Activated T-helper 17 cell treated with anti-CD3 and anti-CD28 coated beads, Interleukin-2, amount 50 U/mL, for 72 hours (primary cell): ENCODE data around the gene CHD1L. TPM values are rescaled to one million over a fixed set of nuclear protein-coding genes. Genes with fewer than 3 reads are reported as not detected.
"Not testable (repeated sequence)": the region's sequence is repeated elsewhere in the genome, so short reads cannot be mapped to it uniquely, and the experiment has no call there.

Experiments used
- ATAC-seq: fragments of 150-1000 bp; cut with Tn5 transposase; replicated peaks from 2 replicates; pipeline ENCODE4 v1.10.0; 2021; ENCODE audit warnings: mild to moderate bottlenecking, moderate library complexity
- H3K27ac Mint-ChIP-seq: one replicate; pipeline ENCODE4 v1.8.0; 2022; ENCODE audit warnings: mixed read lengths
- H3K27me3 Mint-ChIP-seq: one replicate; pipeline ENCODE4 v1.8.0; 2022; ENCODE audit warnings: mixed read lengths
- H3K36me3 Mint-ChIP-seq: one replicate; pipeline ENCODE4 v1.8.0; 2022; ENCODE audit warnings: low read depth, mild to moderate bottlenecking, mixed read lengths
- H3K4me1 Mint-ChIP-seq: one replicate; pipeline ENCODE4 v1.8.0; 2022; ENCODE audit warnings: mixed read lengths
- H3K4me3 Mint-ChIP-seq: one replicate; pipeline ENCODE4 v1.8.0; 2022; ENCODE audit warnings: mild to moderate bottlenecking, mixed read lengths
- H3K9me3 Mint-ChIP-seq: one replicate; pipeline ENCODE4 v1.8.0; 2022; ENCODE audit warnings: mixed read lengths
- total RNA-seq, 2 donors: library from RNA; stranded (reverse); gene quantifications; one replicate each; pipeline ENCODE4 v1.2.3, GENCODE V29; 2022

CHD1L gene
- total RNA-seq, 2 donors from 2014 or later = 56.6 to 76.1 TPM

GRCh38 chr1:147240131-147240721, 2.3 kb upstream of the CHD1L start:
- H3K4me1 Mint-ChIP-seq, H3K27ac Mint-ChIP-seq, H3K4me3 Mint-ChIP-seq, H3K9me3 Mint-ChIP-seq, H3K27me3 Mint-ChIP-seq, ATAC-seq: not testable (repeated sequence)
- H3K36me3 Mint-ChIP-seq = peaks cover 14% of the 10 kb centered on the region

GRCh38 chr1:147241934-147242448, 493 bp upstream of the CHD1L start:
- Mint-ChIP-seq H3K36me3 (peaks cover 15% of the 10 kb centered on the region), H3K27me3 (peaks cover 5% of the 10 kb centered on the region), H3K4me1 (peaks cover 18% of the 10 kb centered on the region), H3K27ac (peak overlapping the region; percentile 80), H3K9me3 (no peaks in the 10 kb centered on the region), H3K4me3 (peak overlapping the region; percentile 92)
- no peak for ATAC-seq

DNA sequence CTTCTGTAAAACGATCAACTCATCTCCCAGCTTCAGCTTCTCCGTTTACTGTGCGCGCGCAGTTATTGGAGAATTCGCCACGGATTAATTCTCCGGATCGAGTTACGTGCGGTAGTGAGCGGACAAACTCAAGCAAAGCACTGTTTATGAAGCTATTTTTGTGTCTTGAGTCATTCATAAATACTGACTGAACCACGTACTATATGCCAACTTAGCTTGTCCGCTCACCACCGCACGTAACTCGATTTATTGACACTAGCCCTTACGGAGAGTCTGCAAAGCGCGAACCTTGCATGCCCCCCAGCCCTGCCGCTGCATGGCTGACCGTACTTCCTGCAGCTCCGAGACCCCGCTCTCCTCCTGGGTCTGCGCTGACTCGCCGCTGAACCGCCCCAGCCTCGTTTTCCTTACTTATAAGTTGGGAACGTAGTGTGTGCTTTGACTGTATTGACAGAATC, 773 bp downstream of the CHD1L start:
- Mint-ChIP-seq H3K27me3 (peaks cover 5% of the 10 kb centered on the region), H3K27ac (peak overlapping the region; percentile 74), H3K4me1 (peaks cover 25% of the 10 kb centered on the region), H3K9me3 (no peaks in the 10 kb centered on the region), H3K4me3 (peak overlapping the region; percentile 92), H3K36me3 (peaks cover 15% of the 10 kb centered on the region)
- peak; percentile 22 for ATAC-seq

GRCh38 chr1:147243841-147244240, 1.4 kb downstream of the CHD1L start:
- H3K27me3 Mint-ChIP-seq = peaks cover 5% of the 10 kb centered on the region
- no peak for ATAC-seq
- peaks cover 15% of the 10 kb centered on the region for H3K36me3 Mint-ChIP-seq
- no peaks in the 10 kb centered on the region for H3K9me3 Mint-ChIP-seq
- H3K27ac Mint-ChIP-seq = peak overlapping the region; percentile 74
- H3K4me1 Mint-ChIP-seq = peaks cover 27% of the 10 kb centered on the region
- peak overlapping the region; percentile 92 for H3K4me3 Mint-ChIP-seq

GRCh38 chr1:147245129-147245528, 2.6 kb downstream of the CHD1L start:
- H3K4me3 Mint-ChIP-seq = peak overlapping the region; percentile 92
- H3K9me3 Mint-ChIP-seq = no peaks in the 10 kb centered on the region
- no peaks in the 10 kb centered on the region for H3K27me3 Mint-ChIP-seq
- H3K4me1 Mint-ChIP-seq = peaks cover 30% of the 10 kb centered on the region
- H3K36me3 Mint-ChIP-seq = peaks cover 15% of the 10 kb centered on the region
- no peak for ATAC-seq
- no peak overlapping the region for H3K27ac Mint-ChIP-seq

DNA sequence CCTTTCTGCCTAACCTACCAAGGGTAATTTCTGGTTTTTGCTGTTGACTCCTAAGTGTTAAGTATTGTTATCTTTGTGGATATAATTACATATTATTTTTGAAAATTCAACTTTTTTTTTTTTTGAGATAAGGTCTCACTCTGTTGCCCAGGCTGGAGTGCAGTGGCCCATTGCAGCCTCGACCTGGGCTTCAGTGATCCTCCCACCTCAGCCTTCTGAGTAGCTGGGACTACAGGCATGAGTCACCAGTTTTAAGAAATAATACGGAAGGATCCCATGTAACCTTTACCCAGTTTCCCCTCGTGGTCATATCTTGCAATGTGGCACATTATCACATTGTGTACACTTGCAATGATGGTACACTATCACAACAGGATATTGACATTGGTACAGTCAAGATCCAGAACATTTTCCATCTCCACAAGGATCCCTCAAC, 3.1 kb downstream of the CHD1L start:
- peak; percentile 16 for ATAC-seq
- Mint-ChIP-seq H3K9me3 (no peaks in the 10 kb centered on the region), H3K4me1 (peaks cover 30% of the 10 kb centered on the region), H3K36me3 (peaks cover 15% of the 10 kb centered on the region), H3K4me3 (peak overlapping the region; percentile 92), H3K27ac (no peak overlapping the region), H3K27me3 (no peaks in the 10 kb centered on the region)

GRCh38 chr1:147246044-147246690, 3.7 kb downstream of the CHD1L start:
- Mint-ChIP-seq H3K27ac (no peak overlapping the region), H3K4me1 (peaks cover 30% of the 10 kb centered on the region), H3K27me3 (no peaks in the 10 kb centered on the region), H3K36me3 (peaks cover 15% of the 10 kb centered on the region), H3K4me3 (peak overlapping the region; percentile 92), H3K9me3 (no peaks in the 10 kb centered on the region)
- ATAC-seq = peak; percentile 2

DNA sequence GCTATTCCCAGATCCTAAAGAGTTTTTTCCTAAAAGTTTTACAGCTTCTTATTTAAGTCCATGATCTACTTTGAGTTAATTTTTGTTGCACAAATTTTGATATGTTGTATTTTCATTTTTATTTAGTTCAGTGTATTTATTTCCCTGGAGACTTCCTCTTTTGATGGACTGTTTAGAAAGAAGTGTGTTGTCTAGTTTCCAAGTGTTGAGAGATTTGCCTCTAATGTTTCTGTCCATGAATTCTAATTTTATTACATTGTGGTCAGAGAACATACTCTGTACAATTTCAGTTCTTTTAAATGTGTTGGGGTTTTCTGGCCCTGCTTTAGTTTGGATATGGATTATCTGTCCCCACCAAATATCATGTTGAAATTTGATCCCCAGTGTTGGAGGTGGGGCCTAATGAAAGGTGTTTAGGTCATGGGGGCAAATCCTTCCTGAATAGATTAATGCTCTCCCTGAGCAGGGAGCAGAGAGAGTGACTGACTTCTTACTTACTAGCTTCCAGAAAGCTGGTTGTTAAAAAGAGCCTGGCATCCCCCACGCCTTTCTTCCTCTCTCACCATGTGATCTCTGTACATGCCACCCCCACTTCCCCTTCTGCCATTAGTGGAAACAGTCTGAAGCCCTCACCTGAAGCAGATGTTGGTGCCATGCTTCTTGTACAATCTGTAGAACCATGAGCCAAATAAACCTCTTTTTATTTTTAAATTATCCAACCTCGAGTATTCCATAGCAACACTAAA, 4.6 kb downstream of the CHD1L start:
- H3K36me3 Mint-ChIP-seq = peaks cover 15% of the 10 kb centered on the region

GRCh38 chr1:147247656-147248238, 5.3 kb downstream of the CHD1L start:
- Mint-ChIP-seq H3K27ac (no peak overlapping the region), H3K4me1 (peaks cover 30% of the 10 kb centered on the region), H3K27me3 (no peaks in the 10 kb centered on the region), H3K9me3 (no peaks in the 10 kb centered on the region), H3K4me3 (peak overlapping the region; percentile 21), H3K36me3 (peaks cover 18% of the 10 kb centered on the region)
- no peak for ATAC-seq

More for the DNA sequence above, 4.6 kb downstream of the CHD1L start:
- Mint-ChIP-seq H3K4me1 (peaks cover 30% of the 10 kb centered on the region), H3K4me3 (peak overlapping the region; percentile 21), H3K27me3 (no peaks in the 10 kb centered on the region), H3K9me3 (no peaks in the 10 kb centered on the region), H3K27ac (no peak overlapping the region)
- ATAC-seq = no peak

DNA sequence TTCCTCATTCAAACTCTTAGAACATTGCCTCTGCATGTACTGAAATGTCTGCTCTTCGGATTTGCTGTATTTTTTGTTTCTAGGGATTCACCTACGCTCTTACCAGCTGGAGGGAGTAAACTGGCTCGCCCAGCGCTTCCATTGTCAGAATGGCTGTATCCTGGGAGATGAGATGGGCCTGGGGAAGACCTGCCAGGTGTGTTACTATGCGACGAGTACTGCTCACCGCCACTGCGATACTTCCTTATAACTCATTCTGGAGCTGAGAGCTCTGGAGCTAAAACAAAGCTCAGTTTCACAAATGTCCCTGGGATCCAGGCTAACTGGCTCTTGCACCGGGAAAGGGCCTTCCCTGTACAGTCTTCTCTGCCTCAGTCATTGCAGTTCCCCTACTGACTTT, 10.1 kb downstream of the CHD1L start:
- no peaks in the 10 kb centered on the region for H3K27me3 Mint-ChIP-seq
- H3K36me3 Mint-ChIP-seq = peaks cover 51% of the 10 kb centered on the region
- H3K9me3 Mint-ChIP-seq = no peaks in the 10 kb centered on the region
- no peak overlapping the region for H3K27ac Mint-ChIP-seq
- peaks cover 6% of the 10 kb centered on the region for H3K4me1 Mint-ChIP-seq
- no peak for ATAC-seq
- no peak overlapping the region for H3K4me3 Mint-ChIP-seq

- Mint-ChIP-seq H3K27me3 (no peaks in the 10 kb centered on the region), H3K36me3 (peaks cover 97% of the 10 kb centered on the region), H3K27ac (no peak overlapping the region), H3K4me1 (no peaks in the 10 kb centered on the region), H3K4me3 (no peak overlapping the region), H3K9me3 (no peaks in the 10 kb centered on the region)
- ATAC-seq = no peak
Observed at GRCh38 chr1:147260956-147261355, 18.5 kb downstream of the CHD1L start.

- Mint-ChIP-seq H3K36me3 (peaks cover 99% of the 10 kb centered on the region), H3K4me1 (no peaks in the 10 kb centered on the region), H3K4me3 (no peak overlapping the region), H3K27me3 (no peaks in the 10 kb centered on the region), H3K27ac (no peak overlapping the region), H3K9me3 (no peaks in the 10 kb centered on the region)
- ATAC-seq = no peak
Observed at GRCh38 chr1:147264158-147264768, 21.8 kb downstream of the CHD1L start.

DNA sequence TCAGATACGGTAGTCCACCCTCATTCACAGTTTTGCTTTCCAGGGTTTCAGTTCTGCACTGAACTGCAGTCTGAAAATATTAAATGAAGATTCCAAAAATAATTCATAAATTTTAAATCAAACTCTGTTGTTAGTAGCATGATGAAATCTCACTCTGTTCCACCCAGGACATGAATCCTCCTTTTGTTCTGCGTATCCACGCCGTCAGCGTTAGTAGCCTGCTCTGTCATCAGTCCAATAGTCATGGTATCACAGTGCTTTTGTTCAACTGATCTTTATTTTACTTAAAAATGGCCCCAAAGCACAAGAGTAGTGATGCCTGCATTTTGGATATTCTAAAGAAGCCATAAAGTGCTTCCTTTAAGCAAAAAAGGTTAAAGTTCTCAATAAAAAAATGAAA, 23.9 kb downstream of the CHD1L start:
- no peak overlapping the region for H3K4me3 Mint-ChIP-seq
- no peaks in the 10 kb centered on the region for H3K27me3 Mint-ChIP-seq
- H3K27ac Mint-ChIP-seq = peak overlapping the region; percentile 28
- no peaks in the 10 kb centered on the region for H3K9me3 Mint-ChIP-seq
- no peaks in the 10 kb centered on the region for H3K4me1 Mint-ChIP-seq
- ATAC-seq = no peak
- peaks cover 99% of the 10 kb centered on the region for H3K36me3 Mint-ChIP-seq

- Mint-ChIP-seq H3K36me3 (peaks cover 100% of the 10 kb centered on the region), H3K27me3 (no peaks in the 10 kb centered on the region), H3K9me3 (no peaks in the 10 kb centered on the region), H3K4me1 (no peaks in the 10 kb centered on the region), H3K4me3 (no peak overlapping the region), H3K27ac (peak overlapping the region; percentile 5)
- no peak for ATAC-seq
Observed at GRCh38 chr1:147267711-147268110, 25.2 kb downstream of the CHD1L start.
